WERI-Rb-1 (cell line): ENCODE data around the gene FAM83G.

Experiments
- DNase-seq: peaks from one replicate; pipeline ENCODE4 v3.0.0-alpha.2; 2020
- H3K27ac ChIP-seq: fragments of 250-450 bp; sonication (Bioruptor Pico); 2 replicates; pipeline ENCODE4 v1.5.1; 2020; ENCODE audit warnings: mild to moderate bottlenecking, moderate library complexity
- H3K27me3 ChIP-seq: fragments of 250-450 bp; sonication (Bioruptor Pico); 2 replicates; pipeline ENCODE4 v1.5.1; 2021; ENCODE audit warnings: mild to moderate bottlenecking, low read depth, moderate library complexity; ENCODE audit not compliant: insufficient read depth, severe bottlenecking
- H3K36me3 ChIP-seq: fragments of 250-450 bp; sonication (Bioruptor Pico); 2 replicates; pipeline ENCODE4 v1.5.1; 2020; ENCODE audit warnings: mild to moderate bottlenecking, moderate library complexity
- H3K4me3 ChIP-seq: 2 replicates; pipeline ENCODE4 v1.5.1; 2011; ENCODE audit warnings: low read depth, mild to moderate bottlenecking, control low read depth, low read length
- H3K9me3 ChIP-seq: fragments of 250-450 bp; sonication (Bioruptor Pico); 2 replicates; pipeline ENCODE4 v1.5.1; 2021; ENCODE audit warnings: mild to moderate bottlenecking, moderate library complexity; ENCODE audit not compliant: severe bottlenecking
- TF ChIP-seq, protein P1 (sequence below): IDR thresholded peaks from 2 replicates; pipeline ENCODE4 v1.5.1; 2011; ENCODE audit warnings: low read depth, mild to moderate bottlenecking, control low read depth, inconsistent platforms, low read length

The FAM83G gene

DNA sequence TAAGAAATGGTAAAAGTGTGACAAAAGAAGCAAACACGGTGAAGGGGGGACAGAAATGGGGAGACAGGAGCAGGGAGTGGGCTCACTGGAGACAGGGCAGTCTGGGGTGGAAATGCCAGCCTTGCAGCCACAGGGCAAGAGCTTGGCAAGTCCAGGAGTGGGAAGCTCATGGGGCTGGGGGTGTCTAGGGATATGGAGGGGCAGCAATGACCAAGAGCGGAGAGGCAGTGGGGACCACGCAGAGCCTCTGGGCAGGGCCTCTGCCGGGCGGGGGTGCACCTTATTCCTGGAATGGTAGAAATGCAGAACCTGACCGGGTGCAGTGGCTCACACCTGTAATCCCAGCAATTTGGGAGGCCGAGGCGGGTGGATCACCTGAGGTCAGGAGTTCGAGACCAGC, 40.0 kb downstream of the FAM83G start:
- Histone ChIP-seq H3K27me3 (no peaks in the 10 kb centered on the region), H3K4me3 (no peak overlapping the region), H3K36me3 (no peaks in the 10 kb centered on the region), H3K9me3 (no peaks in the 10 kb centered on the region), H3K27ac (no peak overlapping the region)
- DNase-seq, result no peak
- TF ChIP-seq, protein P1, sequence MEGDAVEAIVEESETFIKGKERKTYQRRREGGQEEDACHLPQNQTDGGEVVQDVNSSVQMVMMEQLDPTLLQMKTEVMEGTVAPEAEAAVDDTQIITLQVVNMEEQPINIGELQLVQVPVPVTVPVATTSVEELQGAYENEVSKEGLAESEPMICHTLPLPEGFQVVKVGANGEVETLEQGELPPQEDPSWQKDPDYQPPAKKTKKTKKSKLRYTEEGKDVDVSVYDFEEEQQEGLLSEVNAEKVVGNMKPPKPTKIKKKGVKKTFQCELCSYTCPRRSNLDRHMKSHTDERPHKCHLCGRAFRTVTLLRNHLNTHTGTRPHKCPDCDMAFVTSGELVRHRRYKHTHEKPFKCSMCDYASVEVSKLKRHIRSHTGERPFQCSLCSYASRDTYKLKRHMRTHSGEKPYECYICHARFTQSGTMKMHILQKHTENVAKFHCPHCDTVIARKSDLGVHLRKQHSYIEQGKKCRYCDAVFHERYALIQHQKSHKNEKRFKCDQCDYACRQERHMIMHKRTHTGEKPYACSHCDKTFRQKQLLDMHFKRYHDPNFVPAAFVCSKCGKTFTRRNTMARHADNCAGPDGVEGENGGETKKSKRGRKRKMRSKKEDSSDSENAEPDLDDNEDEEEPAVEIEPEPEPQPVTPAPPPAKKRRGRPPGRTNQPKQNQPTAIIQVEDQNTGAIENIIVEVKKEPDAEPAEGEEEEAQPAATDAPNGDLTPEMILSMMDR, result no peak

DNA sequence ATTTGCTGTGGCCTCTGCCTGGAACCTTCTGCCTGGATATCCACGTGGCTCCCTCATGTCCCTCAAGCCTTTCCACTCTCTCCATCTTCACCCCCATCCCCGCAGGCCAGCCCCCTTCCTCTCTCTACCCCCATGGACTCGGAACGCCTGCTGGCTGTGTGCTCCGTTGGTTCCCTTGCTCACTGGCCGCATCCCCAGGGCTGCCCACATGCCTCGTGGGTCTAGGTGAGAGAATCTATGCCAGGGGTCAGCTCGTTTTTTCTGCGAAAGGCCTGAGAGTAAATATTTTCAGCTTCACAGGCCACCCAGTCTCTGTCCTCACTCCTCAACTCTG, 40.6 kb downstream of the FAM83G start:
- no peaks in the 10 kb centered on the region for H3K27me3 ChIP-seq
- no peak overlapping the region for H3K4me3 ChIP-seq
- no peaks in the 10 kb centered on the region for H3K36me3 ChIP-seq
- TF ChIP-seq, protein P1, result no peak
- H3K9me3 ChIP-seq, result no peaks in the 10 kb centered on the region
- H3K27ac ChIP-seq, result no peak overlapping the region
- no peak for DNase-seq

DNA sequence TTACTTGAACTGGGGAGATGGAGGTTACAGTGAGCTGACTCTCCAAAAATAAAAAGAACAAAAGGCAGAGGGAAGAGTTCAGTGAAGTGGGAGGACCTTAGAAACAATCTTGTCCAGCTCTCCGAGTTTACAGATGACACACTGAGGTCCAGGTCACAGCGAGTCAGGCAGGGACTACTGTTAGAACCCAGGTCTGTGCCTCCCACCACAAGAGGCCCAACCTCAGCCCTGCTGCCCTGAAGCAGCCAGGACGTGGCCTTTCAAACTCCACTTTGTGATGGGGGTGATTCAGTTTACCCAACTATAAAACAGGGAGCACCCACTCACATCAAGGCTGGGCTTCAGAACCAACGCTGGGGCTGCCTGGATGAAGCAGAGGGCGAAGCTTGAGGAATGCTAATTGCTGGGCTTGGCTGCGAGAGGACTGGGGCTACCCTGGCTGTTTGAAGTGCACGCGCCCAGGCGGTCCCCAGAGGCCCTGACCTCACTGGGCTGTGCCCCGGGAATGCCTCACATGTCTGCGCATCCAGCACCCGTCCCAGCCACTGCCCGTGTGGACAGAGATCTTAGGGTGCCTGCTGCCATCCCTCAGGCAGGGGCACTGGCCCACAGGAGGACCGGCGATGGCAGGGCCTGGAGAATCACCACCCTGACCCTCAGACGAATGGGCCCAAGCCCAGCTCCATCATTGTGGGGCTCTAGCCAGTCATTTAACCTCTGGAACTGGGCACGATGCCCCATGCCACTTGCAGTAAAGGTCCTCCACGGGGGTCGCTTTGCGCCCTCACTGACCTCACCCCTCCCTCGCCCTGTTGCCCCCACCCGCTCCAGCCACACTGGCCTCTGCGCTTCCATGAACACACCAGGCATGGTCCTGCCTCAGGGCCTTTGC, 41.2 kb downstream of the FAM83G start:
- Histone ChIP-seq H3K4me3 (no peak overlapping the region), H3K9me3 (no peaks in the 10 kb centered on the region), H3K27ac (no peak overlapping the region), H3K36me3 (no peaks in the 10 kb centered on the region), H3K27me3 (no peaks in the 10 kb centered on the region)
- DNase-seq, result no peak
- TF ChIP-seq, protein P1, result no peak

DNA sequence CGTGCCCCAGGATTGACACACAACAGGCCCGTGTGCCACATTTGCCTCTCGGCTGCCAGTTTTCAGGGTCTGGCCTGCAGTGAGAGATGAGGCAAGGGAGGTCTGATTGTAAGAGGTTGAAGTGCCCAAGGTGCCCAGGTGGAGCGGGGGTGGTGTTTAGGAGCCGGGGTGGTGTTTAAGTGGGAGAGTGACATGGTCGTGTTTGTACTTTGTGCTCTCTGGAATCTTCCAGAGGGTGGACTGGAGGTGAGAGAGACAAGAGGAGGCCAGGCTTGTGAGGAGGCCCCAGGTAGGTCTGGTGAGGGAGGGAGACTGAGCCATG, 42.1 kb downstream of the FAM83G start:
- no peak for DNase-seq
- no peak overlapping the region for H3K27ac ChIP-seq
- no peak overlapping the region for H3K4me3 ChIP-seq
- H3K27me3 ChIP-seq, result no peaks in the 10 kb centered on the region
- no peaks in the 10 kb centered on the region for H3K36me3 ChIP-seq
- no peaks in the 10 kb centered on the region for H3K9me3 ChIP-seq
- TF ChIP-seq, protein P1, result no peak

DNA sequence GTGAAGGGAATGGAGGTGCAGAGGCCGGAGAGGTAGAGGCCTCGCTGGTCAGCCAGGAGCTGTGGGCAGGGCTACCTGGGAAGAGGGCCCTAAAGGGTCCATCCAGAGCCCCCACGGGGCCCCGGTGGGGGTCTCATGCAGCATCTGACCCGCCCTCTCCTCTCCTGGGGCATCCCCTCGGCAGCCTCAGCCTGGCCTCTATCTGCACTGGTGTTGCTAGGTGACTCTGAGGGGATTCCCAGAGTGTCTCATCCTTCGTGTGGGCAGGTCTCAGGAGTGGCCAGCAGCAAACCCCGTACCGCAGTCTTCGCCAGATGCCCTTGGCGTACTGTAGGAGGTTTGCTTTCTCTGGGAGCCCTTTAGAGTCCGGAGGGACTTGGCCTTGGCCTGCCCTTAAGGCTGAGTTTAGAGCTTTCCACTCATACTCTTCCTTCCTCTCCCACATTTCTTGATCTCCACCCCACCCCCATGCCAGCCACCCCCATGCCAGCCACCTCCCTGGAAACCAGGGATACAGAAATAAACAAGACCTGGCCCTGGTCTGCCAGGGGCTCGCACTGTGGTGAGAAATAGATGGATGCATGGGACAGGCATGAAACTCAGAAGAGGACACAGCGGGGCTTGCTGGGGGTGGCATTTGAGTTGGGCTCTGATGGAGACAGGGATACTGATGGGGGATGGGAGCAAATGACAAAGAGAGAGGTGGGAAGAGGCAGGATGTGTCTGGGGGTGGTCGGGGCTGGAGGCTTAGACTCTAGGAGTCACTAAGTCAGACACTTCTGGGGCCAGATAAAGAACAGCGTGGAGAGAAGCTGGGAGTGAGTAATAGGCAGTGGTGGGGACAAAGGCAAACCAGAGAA, 42.7 kb downstream of the FAM83G start:
- H3K27ac ChIP-seq, result no peak overlapping the region
- DNase-seq, result no peak
- TF ChIP-seq, protein P1, result no peak
- no peaks in the 10 kb centered on the region for H3K36me3 ChIP-seq
- no peaks in the 10 kb centered on the region for H3K27me3 ChIP-seq
- no peak overlapping the region for H3K4me3 ChIP-seq
- no peaks in the 10 kb centered on the region for H3K9me3 ChIP-seq
